SK-N-SH treated with all-trans-retinoic acid at 6 μM for 48 hours (cell line): ENCODE measurements around the gene FAM237B.

Source experiments
- ARNTL ChIP-seq: fragments of 450-650 bp; formaldehyde crosslinking; IDR thresholded peaks from 2 replicates; pipeline ENCODE4 v1.5.0; 2020; ENCODE audit warnings: low read depth, mild to moderate bottlenecking, moderate library complexity, borderline replicate concordance
- CREB5 ChIP-seq: fragments of 250-450 bp; sonication (Bioruptor Pico); IDR thresholded peaks from 2 replicates; pipeline ENCODE4 v1.5.1; 2020; ENCODE audit warnings: low read depth, mild to moderate bottlenecking, moderate library complexity
- CSDC2 ChIP-seq: fragments of 250-450 bp; sonication (Bioruptor Pico); IDR thresholded peaks from 2 replicates; pipeline ENCODE4 v1.5.0; 2020; ENCODE audit warnings: mild to moderate bottlenecking, moderate library complexity
- GLIS3 ChIP-seq: fragments of 250-450 bp; sonication (Bioruptor Pico); IDR thresholded peaks from 2 replicates; pipeline ENCODE4 v1.5.0; 2020; ENCODE audit warnings: mild to moderate bottlenecking, moderate library complexity
- OSR1 ChIP-seq: fragments of 250-450 bp; sonication (Bioruptor Pico); IDR thresholded peaks from 2 replicates; pipeline ENCODE4 v1.8.0; 2022; ENCODE audit warnings: moderate library complexity, mild to moderate bottlenecking, inconsistent platforms
- PATZ1 ChIP-seq: fragments of 250-450 bp; sonication (Bioruptor Pico); IDR thresholded peaks from 2 replicates; pipeline ENCODE4 v1.8.0; 2020; ENCODE audit warnings: mild to moderate bottlenecking, moderate library complexity, borderline replicate concordance
- POU6F1 ChIP-seq: fragments of 250-450 bp; sonication (Bioruptor Pico); IDR thresholded peaks from 2 replicates; pipeline ENCODE4 v1.8.0; 2021; ENCODE audit warnings: low read depth, mild to moderate bottlenecking, moderate library complexity, borderline replicate concordance
- TCF4 ChIP-seq: fragments of 250-450 bp; sonication (Bioruptor Pico); IDR thresholded peaks from 2 replicates; pipeline ENCODE4 v1.8.0; 2021; ENCODE audit warnings: mild to moderate bottlenecking, moderate library complexity, borderline replicate concordance
- TSHZ2 ChIP-seq: fragments of 250-450 bp; sonication (Bioruptor Pico); IDR thresholded peaks from 2 replicates; pipeline ENCODE4 v1.5.0; 2020; ENCODE audit warnings: mild to moderate bottlenecking, moderate library complexity
- ZC3H10 ChIP-seq: fragments of 250-450 bp; sonication (Bioruptor Pico); IDR thresholded peaks from 2 replicates; pipeline ENCODE4 v1.5.1; 2021; ENCODE audit warnings: mild to moderate bottlenecking, moderate library complexity
- ZFP3 ChIP-seq: fragments of 250-450 bp; sonication (Bioruptor Pico); IDR thresholded peaks from 2 replicates; pipeline ENCODE4 v1.5.0; 2020; ENCODE audit warnings: mild to moderate bottlenecking, moderate library complexity
- ZNF565 ChIP-seq: fragments of 450-650 bp; formaldehyde crosslinking; conservative IDR thresholded peaks from 2 replicates; pipeline ENCODE4 v1.5.0; 2020; ENCODE audit warnings: low read depth, mild to moderate bottlenecking, moderate library complexity
- ZNF70 ChIP-seq: fragments of 450-650 bp; formaldehyde crosslinking; IDR thresholded peaks from 2 replicates; pipeline ENCODE4 v1.5.0; 2020; ENCODE audit warnings: mild to moderate bottlenecking, moderate library complexity

- TF ChIP-seq TCF4 (CRISPR knock-in tag) (no peak), ARNTL (no peak), CREB5 (no peak), TSHZ2 (CRISPR knock-in tag) (no peak), ZC3H10 (no peak), GLIS3 (CRISPR knock-in tag) (no peak), ZFP3 (CRISPR knock-in tag) (no peak), OSR1 (CRISPR knock-in tag) (no peak), ZNF565 (no peak), ZNF70 (CRISPR knock-in tag) (no peak), PATZ1 (no peak), POU6F1 (CRISPR knock-in tag) (no peak), CSDC2 (CRISPR knock-in tag) (no peak)
Observed at GRCh38 chr7:90271753-90272152, 49.4 kb downstream of the FAM237B start.
